Ishikawa (cell line): Measurements from ENCODE around the gene SLIT3.

Experiments used
- MAX ChIP-seq: IDR thresholded peaks from 2 replicates; pipeline ENCODE4 v1.6.1; 2012
- REST ChIP-seq: IDR thresholded peaks from 2 replicates; pipeline ENCODE4 v1.6.1; 2012; ENCODE audit warnings: low read depth, mild to moderate bottlenecking
- TAF1 ChIP-seq: IDR thresholded peaks from 2 replicates; pipeline ENCODE4 v1.6.1; 2012; ENCODE audit warnings: low read depth, mild to moderate bottlenecking
- YY1 ChIP-seq: IDR thresholded peaks from 2 replicates; pipeline ENCODE4 v1.6.1; 2012; ENCODE audit warnings: low read depth

- no peak for TF ChIP-seq TAF1
- TF ChIP-seq MAX: no peak
- no peak for TF ChIP-seq YY1
- TF ChIP-seq REST: no peak
These were observed 321.8 kb downstream of the SLIT3 start for GRCh38 chr5:168979135-168979534.
